Loucy (cell line): ENCODE results near the gene DNAH11.

Experiments used
- H2AFZ ChIP-seq: fragments of 200-600 bp; sonication (generic); 2 replicates; pipeline ENCODE4 v1.6.0; 2016; ENCODE audit warnings: antibody characterized with exemption, mild to moderate bottlenecking, low read length, moderate library complexity
- H3F3A ChIP-seq: fragments of 200-600 bp; 2 replicates; pipeline ENCODE4 v1.6.0; 2016; ENCODE audit warnings: antibody characterized with exemption, low read depth, mild to moderate bottlenecking
- H3K27me3 ChIP-seq: fragments of 200-600 bp; sonication (generic); 2 replicates; pipeline ENCODE4 v1.6.1; 2014; ENCODE audit warnings: low read length, mild to moderate bottlenecking; ENCODE audit not compliant: insufficient read depth, poor library complexity, severe bottlenecking
- H3K36me3 ChIP-seq: fragments of 200-600 bp; sonication (generic); 2 replicates; pipeline ENCODE4 v1.6.1; 2016; ENCODE audit warnings: low read length; ENCODE audit not compliant: insufficient read depth
- H3K4me1 ChIP-seq: fragments of 200-600 bp; sonication (generic); 2 replicates; pipeline ENCODE4 v1.5.1; 2014; ENCODE audit warnings: low read length, mild to moderate bottlenecking; ENCODE audit not compliant: insufficient read depth, poor library complexity, severe bottlenecking
- H3K4me2 ChIP-seq: fragments of 200-600 bp; sonication (generic); 2 replicates; pipeline ENCODE4 v1.6.0; 2014; ENCODE audit warnings: antibody characterized with exemption, low read length, low read depth, mild to moderate bottlenecking; ENCODE audit not compliant: poor library complexity, severe bottlenecking
- H3K4me3 ChIP-seq: fragments of 200-600 bp; sonication (generic); 2 replicates; pipeline ENCODE4 v1.5.1; 2014; ENCODE audit warnings: low read length, mild to moderate bottlenecking, mixed read lengths; ENCODE audit not compliant: poor library complexity, severe bottlenecking
- H3K79me2 ChIP-seq: fragments of 200-600 bp; sonication (generic); 2 replicates; pipeline ENCODE4 v1.6.1; 2014; ENCODE audit warnings: low read length; ENCODE audit not compliant: insufficient read depth
- H3K9ac ChIP-seq: fragments of 200-600 bp; sonication (generic); 2 replicates; pipeline ENCODE4 v1.6.0; 2014; ENCODE audit warnings: mild to moderate bottlenecking, low read depth, low read length, moderate library complexity; ENCODE audit not compliant: poor library complexity, severe bottlenecking
- H3K9me2 ChIP-seq: fragments of 200-600 bp; sonication (generic); replicated peaks from 2 replicates; pipeline ENCODE4 v1.6.1; 2016; ENCODE audit warnings: low read depth, low read length, mixed read lengths
- H3K9me3 ChIP-seq: fragments of 200-600 bp; sonication (generic); 2 replicates; pipeline ENCODE4 v1.6.1; 2014; ENCODE audit warnings: mild to moderate bottlenecking, antibody characterized with exemption, low read length, low read depth; ENCODE audit not compliant: insufficient read depth
- H4K20me1 ChIP-seq: fragments of 200-600 bp; sonication (generic); 2 replicates; pipeline ENCODE4 v1.6.0; 2014; ENCODE audit warnings: antibody characterized with exemption, low read length, mild to moderate bottlenecking; ENCODE audit not compliant: insufficient read depth, poor library complexity, severe bottlenecking
- EZH2phosphoT487 ChIP-seq: fragments of 200-600 bp; IDR thresholded peaks from 2 replicates; pipeline ENCODE4 v1.6.1; 2018; ENCODE audit warnings: antibody characterized with exemption, mild to moderate bottlenecking, moderate library complexity, borderline replicate concordance
- TF ChIP-seq, protein P1 (sequence below): fragments of 200-600 bp; sonication (generic); conservative IDR thresholded peaks from 2 replicates; pipeline ENCODE4 v1.5.1; 2014; ENCODE audit warnings: mild to moderate bottlenecking, antibody characterized with exemption, low read length

DNAH11 gene

DNA sequence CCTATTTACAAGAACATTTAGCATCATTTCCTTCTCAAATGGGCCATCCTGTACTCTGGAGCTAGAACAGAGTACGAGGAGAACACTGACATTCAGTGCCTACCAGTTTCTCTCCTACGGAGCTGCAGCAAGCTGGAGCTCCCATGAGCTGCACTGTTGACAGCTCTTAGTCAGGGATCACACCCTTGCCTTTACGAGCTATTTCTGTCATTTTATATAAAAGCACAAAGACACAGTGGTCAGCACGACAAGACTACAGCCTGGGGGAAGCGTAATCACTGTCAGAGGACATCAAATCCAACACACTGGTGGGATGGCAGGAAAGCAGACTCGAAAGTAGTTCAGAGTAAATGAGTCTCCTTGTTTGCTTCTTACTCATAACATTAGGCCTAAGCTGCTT is 400.1 kb downstream of the DNAH11 start:
- peak overlapping the region; percentile 80 for H3K4me2 ChIP-seq
- H3F3A ChIP-seq, result peaks cover 10% of the 10 kb centered on the region
- H3K4me3 ChIP-seq, result peak overlapping the region; percentile 86
- peak overlapping the region; percentile 84 for H3K9ac ChIP-seq
- H2AFZ ChIP-seq, result no peak overlapping the region
- H3K9me3 ChIP-seq, result no peaks in the 10 kb centered on the region
- peaks cover 69% of the 10 kb centered on the region for H3K79me2 ChIP-seq
- no peak for TF ChIP-seq EZH2phosphoT487
- TF ChIP-seq, protein P1, sequence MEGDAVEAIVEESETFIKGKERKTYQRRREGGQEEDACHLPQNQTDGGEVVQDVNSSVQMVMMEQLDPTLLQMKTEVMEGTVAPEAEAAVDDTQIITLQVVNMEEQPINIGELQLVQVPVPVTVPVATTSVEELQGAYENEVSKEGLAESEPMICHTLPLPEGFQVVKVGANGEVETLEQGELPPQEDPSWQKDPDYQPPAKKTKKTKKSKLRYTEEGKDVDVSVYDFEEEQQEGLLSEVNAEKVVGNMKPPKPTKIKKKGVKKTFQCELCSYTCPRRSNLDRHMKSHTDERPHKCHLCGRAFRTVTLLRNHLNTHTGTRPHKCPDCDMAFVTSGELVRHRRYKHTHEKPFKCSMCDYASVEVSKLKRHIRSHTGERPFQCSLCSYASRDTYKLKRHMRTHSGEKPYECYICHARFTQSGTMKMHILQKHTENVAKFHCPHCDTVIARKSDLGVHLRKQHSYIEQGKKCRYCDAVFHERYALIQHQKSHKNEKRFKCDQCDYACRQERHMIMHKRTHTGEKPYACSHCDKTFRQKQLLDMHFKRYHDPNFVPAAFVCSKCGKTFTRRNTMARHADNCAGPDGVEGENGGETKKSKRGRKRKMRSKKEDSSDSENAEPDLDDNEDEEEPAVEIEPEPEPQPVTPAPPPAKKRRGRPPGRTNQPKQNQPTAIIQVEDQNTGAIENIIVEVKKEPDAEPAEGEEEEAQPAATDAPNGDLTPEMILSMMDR, result no peak
- no peaks in the 10 kb centered on the region for H4K20me1 ChIP-seq
- H3K4me1 ChIP-seq, result peaks cover 73% of the 10 kb centered on the region
- no peaks in the 10 kb centered on the region for H3K36me3 ChIP-seq
- no peaks in the 10 kb centered on the region for H3K27me3 ChIP-seq
- no peaks in the 10 kb centered on the region for H3K9me2 ChIP-seq

DNA sequence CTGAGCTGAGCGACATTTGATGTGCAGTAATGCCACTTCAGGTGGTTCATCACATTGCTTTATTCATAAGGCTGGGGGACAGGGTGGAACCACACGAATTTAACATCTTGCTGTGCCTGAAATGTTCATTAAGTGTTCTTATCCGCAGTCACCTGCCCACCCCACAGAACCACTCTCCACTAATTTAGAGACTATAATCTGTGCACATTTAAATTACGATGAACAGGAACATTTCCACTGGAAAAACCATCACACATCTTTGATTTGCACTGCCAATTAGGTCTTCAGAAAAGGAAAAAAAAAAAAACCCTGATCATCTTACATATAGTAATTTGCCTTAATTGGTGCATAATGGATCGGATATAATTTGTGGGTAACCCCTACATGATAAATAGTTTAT is 400.6 kb downstream of the DNAH11 start:
- H3K4me1 ChIP-seq, result peaks cover 75% of the 10 kb centered on the region

DNA sequence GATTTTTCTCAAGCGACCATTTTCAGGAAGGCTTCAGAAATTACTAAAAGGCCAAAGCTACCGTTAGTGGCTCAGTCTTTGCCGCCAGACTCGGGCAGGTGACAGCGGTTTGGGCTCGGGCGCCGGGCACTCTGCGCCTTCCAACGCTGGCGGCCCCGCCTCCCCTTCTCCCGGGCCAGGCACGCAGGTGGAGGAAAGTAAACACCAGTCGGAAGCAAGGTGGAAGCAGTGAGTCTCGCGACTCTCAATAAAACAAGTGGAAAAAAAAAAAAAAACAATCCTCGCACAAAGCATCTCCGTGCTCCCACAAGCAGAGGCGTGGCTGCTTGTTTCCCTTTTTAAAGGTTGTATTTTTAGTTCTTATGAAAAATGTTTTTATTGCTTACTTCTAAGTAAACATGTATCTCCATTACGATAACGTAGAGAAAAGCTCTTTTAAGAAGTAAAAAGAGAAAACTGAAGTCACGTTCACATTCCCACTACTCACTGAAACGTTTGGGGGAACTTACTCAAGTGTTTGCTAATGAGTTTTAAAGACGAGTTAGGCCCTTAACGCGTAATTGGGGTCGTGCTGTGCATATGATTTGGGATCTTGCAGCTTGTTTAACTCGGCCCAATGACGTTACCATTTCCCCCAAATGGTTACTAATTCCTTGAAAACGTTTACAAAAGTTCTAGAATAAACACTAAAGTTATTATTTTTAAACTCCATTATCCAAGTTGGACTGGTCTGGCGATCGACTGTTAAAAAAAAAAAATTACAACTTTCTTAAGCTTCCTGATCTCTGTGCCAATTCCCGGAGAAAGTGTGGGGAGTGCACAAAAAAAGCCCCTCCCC is 402.0 kb downstream of the DNAH11 start:
- H3K4me2 ChIP-seq, result peak overlapping the region; percentile 80
- peaks cover 11% of the 10 kb centered on the region for H3F3A ChIP-seq
- peaks cover 52% of the 10 kb centered on the region for H3K79me2 ChIP-seq
- peak overlapping the region; percentile 84 for H3K9ac ChIP-seq
- H3K27me3 ChIP-seq, result no peaks in the 10 kb centered on the region
- no peaks in the 10 kb centered on the region for H4K20me1 ChIP-seq
- H3K9me2 ChIP-seq, result no peaks in the 10 kb centered on the region
- H3K4me1 ChIP-seq, result peaks cover 75% of the 10 kb centered on the region
- no peaks in the 10 kb centered on the region for H3K36me3 ChIP-seq
- peak overlapping the region; percentile 86 for H3K4me3 ChIP-seq
- TF ChIP-seq, protein P1, result no peak
- no peaks in the 10 kb centered on the region for H3K9me3 ChIP-seq
- peak overlapping the region; percentile 72 for H2AFZ ChIP-seq

More for the DNA sequence above, 400.6 kb downstream of the DNAH11 start:
- H3F3A ChIP-seq, result peaks cover 11% of the 10 kb centered on the region
- peak overlapping the region; percentile 80 for H3K4me2 ChIP-seq
- peak overlapping the region; percentile 86 for H3K4me3 ChIP-seq
- no peak overlapping the region for H2AFZ ChIP-seq
- TF ChIP-seq, protein P1, result no peak
- no peaks in the 10 kb centered on the region for H3K27me3 ChIP-seq
- no peaks in the 10 kb centered on the region for H4K20me1 ChIP-seq
- H3K9me2 ChIP-seq, result no peaks in the 10 kb centered on the region
- no peaks in the 10 kb centered on the region for H3K36me3 ChIP-seq
- peak overlapping the region; percentile 84 for H3K9ac ChIP-seq
- no peaks in the 10 kb centered on the region for H3K9me3 ChIP-seq
- H3K79me2 ChIP-seq, result peaks cover 65% of the 10 kb centered on the region
